Upper lobe of left lung (tissue), 6 donors: ENCODE measurements around the gene ITGA2. TPM values are rescaled to one million over a fixed set of nuclear protein-coding genes. Genes with fewer than 3 reads are reported as not detected.

Experiments used
- ATAC-seq, 2 donors: fragments of 200-7000 bp; cut with Tn5 transposase; one replicate each; pipeline ENCODE4 v1.9.1; 2022; ENCODE audit warnings: mild to moderate bottlenecking in 2 of 2, moderate library complexity in 2 of 2; ENCODE audit not compliant: low FRiP score in 2 of 2
- DNase-seq, 2 donors: peaks; one replicate each; pipeline ENCODE4 v3.0.0-alpha.2; 2019 to 2020
- H3K27ac ChIP-seq, 4 donors: fragments of 200-600 bp; sonication (generic); one replicate each; pipeline ENCODE4 v1.5.1; 2016 to 2019
- H3K27me3 ChIP-seq, 4 donors: fragments of 200-600 bp; sonication (generic); one replicate each; pipeline ENCODE4 v1.5.1; 2017 to 2019
- H3K36me3 ChIP-seq, 4 donors: fragments of 200-600 bp; sonication (generic); one replicate each; pipeline ENCODE4 v1.5.1; 2016 to 2019
- H3K4me1 ChIP-seq, 4 donors: fragments of 200-600 bp; sonication (generic); one replicate each; pipeline ENCODE4 v1.5.1; 2018 to 2019
- H3K4me3 ChIP-seq, 4 donors: fragments of 200-600 bp; sonication (generic); one replicate each; pipeline ENCODE4 v1.5.1; 2017 to 2019; ENCODE audit warnings: mild to moderate bottlenecking in 2 of 4, moderate library complexity in 1 of 4
- H3K9me3 ChIP-seq, 4 donors: fragments of 200-600 bp; sonication (generic); one replicate each; pipeline ENCODE4 v1.5.1; 2018 to 2019
- EP300 ChIP-seq, 4 donors: sonication (generic); formaldehyde crosslinking; IDR thresholded peaks; one replicate each; pipeline ENCODE4 v1.5.1; 2017; ENCODE audit warnings: antibody characterized with exemption in 4 of 4, control low read depth in 2 of 4
- POLR2A ChIP-seq, 4 donors: fragments of 450-650 bp; IDR thresholded peaks; one replicate each; pipeline ENCODE4 v1.5.1; 2016 to 2017; ENCODE audit warnings: antibody characterized with exemption in 4 of 4, mild to moderate bottlenecking in 2 of 4
- POLR2AphosphoS5 ChIP-seq, 2 donors: sonication (generic); formaldehyde crosslinking; IDR thresholded peaks; one replicate each; pipeline ENCODE4 v1.5.1; 2017; ENCODE audit warnings: antibody characterized with exemption in 2 of 2
- WGBS, 2 donors: methylation state at CpG; one replicate each; pipeline ENCODE4 v1.1.5; 2017 to 2018; 5-methylcytosine and 5-hydroxymethylcytosine counted together
- total RNA-seq, 6 donors: library from RNA; depleted of rRNA in 4 of 6; stranded (reverse); fragments of >200 nt in 4 of 6; gene quantifications; one replicate each; pipeline versions ENCODE4 v1.1.0 to v1.2.1, GENCODE V29; 2016 to 2021
- TF ChIP-seq, protein P1 (sequence below), 6 experiments: fragments of 450-650 bp in 4 of 6; fragments of 200-600 bp in 2 of 6; sonication (generic) in 2 of 6; IDR thresholded peaks; one replicate each; pipeline ENCODE4 v1.5.1; 2016 to 2019; ENCODE audit warnings: antibody characterized with exemption in 6 of 6
- donor health status: DM: no; HTN: no; CAD: no; lungs with moderate emphysema.
- donor health status: DM: no; HTN: yes; CAD: no; lungs with severe emphysema.

Gene ITGA2
- total RNA-seq, 6 donors from 2014 or later, result 4.2 to 45.8 (median 13.7) TPM

GRCh38 chr5:53099546-53099945, 110.4 kb downstream of the ITGA2 start:
- H3K4me1 ChIP-seq, result no peaks in the 10 kb centered on the region
- H3K9me3 ChIP-seq, result no peaks in the 10 kb centered on the region
- 78 to 84% methylated on average over 2 of the region's 2 CpGs for WGBS, 2 donors
- ATAC-seq (no peak), DNase-seq (no peak)
- H3K4me3 ChIP-seq, result no peak overlapping the region
- peaks cover 0 to 64% (median 23%) of the 10 kb centered on the region in 4 donors for H3K36me3 ChIP-seq
- TF ChIP-seq POLR2AphosphoS5 (IDR thresholded peaks at IDR 0.05) (no peak), POLR2A (IDR thresholded peaks at IDR 0.05) (no peak), EP300 (IDR thresholded peaks at IDR 0.05) (no peak)
- TF ChIP-seq, protein P1, sequence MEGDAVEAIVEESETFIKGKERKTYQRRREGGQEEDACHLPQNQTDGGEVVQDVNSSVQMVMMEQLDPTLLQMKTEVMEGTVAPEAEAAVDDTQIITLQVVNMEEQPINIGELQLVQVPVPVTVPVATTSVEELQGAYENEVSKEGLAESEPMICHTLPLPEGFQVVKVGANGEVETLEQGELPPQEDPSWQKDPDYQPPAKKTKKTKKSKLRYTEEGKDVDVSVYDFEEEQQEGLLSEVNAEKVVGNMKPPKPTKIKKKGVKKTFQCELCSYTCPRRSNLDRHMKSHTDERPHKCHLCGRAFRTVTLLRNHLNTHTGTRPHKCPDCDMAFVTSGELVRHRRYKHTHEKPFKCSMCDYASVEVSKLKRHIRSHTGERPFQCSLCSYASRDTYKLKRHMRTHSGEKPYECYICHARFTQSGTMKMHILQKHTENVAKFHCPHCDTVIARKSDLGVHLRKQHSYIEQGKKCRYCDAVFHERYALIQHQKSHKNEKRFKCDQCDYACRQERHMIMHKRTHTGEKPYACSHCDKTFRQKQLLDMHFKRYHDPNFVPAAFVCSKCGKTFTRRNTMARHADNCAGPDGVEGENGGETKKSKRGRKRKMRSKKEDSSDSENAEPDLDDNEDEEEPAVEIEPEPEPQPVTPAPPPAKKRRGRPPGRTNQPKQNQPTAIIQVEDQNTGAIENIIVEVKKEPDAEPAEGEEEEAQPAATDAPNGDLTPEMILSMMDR (IDR thresholded peaks at IDR 0.05), result no peak
- no peaks in the 10 kb centered on the region for H3K27me3 ChIP-seq
- H3K27ac ChIP-seq, result peak overlapping the region in 1 of 4 donors; percentile 19

GRCh38 chr5:53100606-53101005, 111.5 kb downstream of the ITGA2 start:
- Histone ChIP-seq H3K9me3 (no peaks in the 10 kb centered on the region), H3K27ac (no peak overlapping the region), H3K36me3 (peaks cover 0 to 66% (median 23%) of the 10 kb centered on the region in 4 donors), H3K27me3 (no peaks in the 10 kb centered on the region), H3K4me3 (no peak overlapping the region), H3K4me1 (no peaks in the 10 kb centered on the region)
- DNase-seq (no peak), ATAC-seq (no peak)
- 85 to 87% methylated on average over 2 of the region's 2 CpGs for WGBS, 2 donors
- TF ChIP-seq POLR2A (IDR thresholded peaks at IDR 0.05) (no peak), POLR2AphosphoS5 (IDR thresholded peaks at IDR 0.05) (no peak), EP300 (IDR thresholded peaks at IDR 0.05) (no peak)
- TF ChIP-seq, protein P1 (IDR thresholded peaks at IDR 0.05), result no peak

DNA sequence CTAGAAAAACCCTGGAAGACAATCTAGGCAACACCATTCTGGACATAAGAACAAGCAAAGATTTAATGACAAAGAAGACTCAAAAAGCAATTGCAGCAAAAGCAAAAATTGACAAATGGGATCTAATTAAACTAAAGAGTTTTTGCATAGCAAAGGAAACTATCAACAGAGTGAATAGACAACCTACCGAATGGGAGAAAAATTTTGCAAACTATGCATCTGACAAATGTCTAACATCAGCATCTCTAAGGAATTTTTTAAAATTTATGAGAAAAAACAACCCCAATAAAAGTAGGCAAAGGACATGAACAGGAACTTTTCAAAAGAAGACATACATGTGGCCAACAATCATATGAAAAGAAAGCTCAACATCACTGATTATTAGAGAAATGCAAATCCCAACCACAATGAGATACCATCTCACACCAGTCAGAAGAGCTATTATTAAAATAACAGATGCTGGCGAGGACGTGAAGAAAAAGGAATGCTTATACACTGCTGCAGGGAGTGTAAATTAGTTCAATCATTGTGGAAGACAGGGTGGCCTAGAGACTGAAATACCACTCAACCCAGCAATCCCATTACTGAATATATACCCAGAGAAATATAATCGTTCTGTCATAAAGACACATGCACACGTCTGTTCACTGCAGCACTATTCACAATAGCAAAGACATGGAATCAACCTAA, 116.6 kb downstream of the ITGA2 start:
- no peaks in the 10 kb centered on the region for H3K27me3 ChIP-seq
- 91 to 93% methylated on average over 5 of the region's 5 CpGs for WGBS, 2 donors
- DNase-seq (no peak), ATAC-seq (no peak)
- H3K4me1 ChIP-seq, result peaks cover 3 to 21% (median 15%) of the 10 kb centered on the region in 4 donors
- H3K9me3 ChIP-seq, result no peaks in the 10 kb centered on the region
- TF ChIP-seq POLR2A (IDR thresholded peaks at IDR 0.05), result no peak
- TF ChIP-seq EP300 (IDR thresholded peaks at IDR 0.05), result no peak
- TF ChIP-seq, protein P1 (IDR thresholded peaks at IDR 0.05), result no peak
- no peak for TF ChIP-seq POLR2AphosphoS5 (IDR thresholded peaks at IDR 0.05)
- no peak overlapping the region for H3K4me3 ChIP-seq
- peaks cover 0 to 38% (median 5%) of the 10 kb centered on the region in 4 donors for H3K36me3 ChIP-seq
- H3K27ac ChIP-seq, result no peak overlapping the region

GRCh38 chr5:53109056-53109442, 119.9 kb downstream of the ITGA2 start:
- peak overlapping the region; percentile 65 to 75 (median 72) for H3K4me3 ChIP-seq
- H3K27ac ChIP-seq, result peak overlapping the region; percentile 68 to 91 (median 76)
- H3K36me3 ChIP-seq, result peaks cover 0 to 16% (median 0%) of the 10 kb centered on the region in 4 donors
- ATAC-seq (peak in 1 of 2 donors; percentile 40), DNase-seq (peak in 1 of 2 donors; percentile 24)
- H3K27me3 ChIP-seq, result no peaks in the 10 kb centered on the region
- peaks cover 3 to 23% (median 16%) of the 10 kb centered on the region in 4 donors for H3K4me1 ChIP-seq
- TF ChIP-seq EP300 (IDR thresholded peaks at IDR 0.05) (no peak), POLR2A (IDR thresholded peaks at IDR 0.05) (no peak), POLR2AphosphoS5 (IDR thresholded peaks at IDR 0.05) (no peak)
- TF ChIP-seq, protein P1 (IDR thresholded peaks at IDR 0.05), result no peak
- 1 to 2% methylated on average over 11 of the region's 11 CpGs for WGBS, 2 donors
- no peaks in the 10 kb centered on the region for H3K9me3 ChIP-seq
